ENCODE data around the gene C3orf20.
"Not testable (repeated sequence)": the region's sequence is repeated elsewhere in the genome, so short reads cannot be mapped to it uniquely, and the experiment has no call there.

Gene C3orf20

GRCh38 chr3:14801668-14802380 lies 126.9 kb downstream of the C3orf20 start:
- no peak for DNase-seq

DNA sequence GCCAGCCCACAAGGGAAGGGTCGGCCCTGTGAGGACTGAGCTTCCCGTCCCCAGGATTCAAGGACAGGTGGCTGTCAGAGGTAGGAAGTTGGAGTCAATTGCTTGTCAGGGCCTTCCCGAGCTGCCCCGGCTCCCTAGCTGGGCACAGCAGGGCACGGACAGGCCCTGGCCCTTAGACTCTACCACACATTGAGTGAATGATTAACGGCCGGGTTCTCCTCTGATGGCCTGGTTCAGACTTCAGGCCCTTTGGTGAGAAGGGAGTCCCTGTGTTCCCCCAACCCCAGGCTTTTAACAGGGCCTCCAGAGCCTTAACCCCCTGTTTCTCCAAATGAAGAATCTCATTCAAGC lies 127.4 kb downstream of the C3orf20 start:
- DNase-seq = no peak

GRCh38 chr3:14803101-14803980 lies 128.4 kb downstream of the C3orf20 start:
- DNase-seq = peak; percentile 70

- peak; percentile 43 for DNase-seq
These were observed 129.3 kb downstream of the C3orf20 start for GRCh38 chr3:14803981-14804834.

DNA sequence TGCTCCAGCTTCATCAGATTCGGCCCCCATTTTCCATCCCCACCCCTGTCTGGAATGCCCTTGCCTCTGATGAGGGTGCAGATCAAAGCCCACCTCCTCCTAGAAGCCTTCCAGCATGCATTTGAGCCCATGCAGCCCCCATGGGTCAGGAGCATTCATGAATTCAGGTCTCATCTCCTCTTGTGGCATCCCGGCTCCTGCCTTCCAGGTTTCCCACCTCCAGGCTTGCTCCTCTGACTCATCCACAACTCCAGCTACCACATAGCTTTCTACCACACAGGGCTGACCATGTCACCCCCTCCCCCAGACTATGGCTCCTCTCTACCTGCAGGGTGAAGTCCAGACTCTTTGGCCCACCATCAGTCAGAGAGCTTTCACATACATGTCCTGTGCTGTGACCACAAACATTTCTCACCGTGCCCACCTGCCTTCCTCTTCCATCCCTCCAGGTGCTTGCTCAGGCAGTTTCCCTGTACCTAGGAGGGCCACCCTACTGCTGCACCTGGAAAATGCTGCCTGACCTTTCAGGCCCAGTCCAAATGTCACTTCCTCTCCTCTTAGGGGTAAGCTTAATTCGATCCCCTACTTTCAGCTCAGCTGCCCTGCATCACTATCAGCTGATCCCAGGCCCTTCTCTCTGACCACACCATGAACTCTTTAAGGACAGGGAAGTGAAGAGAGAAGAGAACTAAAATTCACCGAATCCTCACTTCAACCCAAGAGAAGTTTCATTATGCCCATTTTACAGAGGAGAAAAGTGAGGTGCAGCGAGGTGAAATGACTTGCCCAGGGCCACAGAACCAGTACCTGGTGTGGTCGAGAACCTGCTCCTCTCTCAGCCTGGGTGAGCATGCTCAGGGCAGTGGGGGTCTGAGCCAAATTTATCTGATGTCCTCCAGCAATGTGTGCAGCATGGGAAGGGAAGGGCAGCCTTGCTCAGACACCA lies 130.2 kb downstream of the C3orf20 start:
- DNase-seq = peak; percentile 54

GRCh38 chr3:14805961-14806537 lies 131.1 kb downstream of the C3orf20 start:
- no peak for DNase-seq

DNA sequence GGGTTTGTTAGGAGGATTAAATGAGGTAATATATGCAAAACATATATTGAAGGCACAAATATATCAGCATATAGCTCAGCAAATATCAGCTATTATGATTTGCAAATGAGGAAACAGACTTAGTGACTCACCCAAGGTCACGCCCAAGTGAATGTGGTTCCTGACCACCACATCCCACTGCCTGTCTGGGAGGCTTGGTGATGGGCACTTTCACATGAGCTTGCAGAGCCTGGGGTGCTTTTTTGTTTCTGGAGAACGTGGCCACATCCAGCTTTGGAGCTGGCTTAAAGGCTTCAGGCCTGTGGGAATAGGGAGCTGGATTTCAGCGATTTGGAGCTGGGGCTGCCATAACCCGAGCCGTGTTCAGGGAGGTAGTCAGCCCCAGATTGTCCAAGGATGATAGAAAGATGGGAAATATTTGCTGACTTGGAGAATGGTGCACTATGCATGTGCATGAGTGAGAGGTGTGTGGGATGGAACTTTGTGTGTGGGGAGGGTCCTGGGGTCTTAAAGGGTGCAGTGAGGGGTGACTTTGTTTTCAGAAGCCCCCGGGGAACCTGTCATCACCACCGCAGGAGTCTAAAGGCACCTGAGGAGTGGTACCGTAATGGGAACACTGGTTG lies 131.8 kb downstream of the C3orf20 start:
- DNase-seq = peak; percentile 87

- DNase-seq = no peak
These were observed 133.1 kb downstream of the C3orf20 start for GRCh38 chr3:14808025-14808424.

GRCh38 chr3:14808502-14809266 lies 133.7 kb downstream of the C3orf20 start:
- no peak for DNase-seq

GRCh38 chr3:14809611-14810010 lies 134.7 kb downstream of the C3orf20 start:
- DNase-seq = not testable (repeated sequence)

- DNase-seq = peak; percentile 20
These were observed 135.3 kb downstream of the C3orf20 start for GRCh38 chr3:14810070-14810791.

DNA sequence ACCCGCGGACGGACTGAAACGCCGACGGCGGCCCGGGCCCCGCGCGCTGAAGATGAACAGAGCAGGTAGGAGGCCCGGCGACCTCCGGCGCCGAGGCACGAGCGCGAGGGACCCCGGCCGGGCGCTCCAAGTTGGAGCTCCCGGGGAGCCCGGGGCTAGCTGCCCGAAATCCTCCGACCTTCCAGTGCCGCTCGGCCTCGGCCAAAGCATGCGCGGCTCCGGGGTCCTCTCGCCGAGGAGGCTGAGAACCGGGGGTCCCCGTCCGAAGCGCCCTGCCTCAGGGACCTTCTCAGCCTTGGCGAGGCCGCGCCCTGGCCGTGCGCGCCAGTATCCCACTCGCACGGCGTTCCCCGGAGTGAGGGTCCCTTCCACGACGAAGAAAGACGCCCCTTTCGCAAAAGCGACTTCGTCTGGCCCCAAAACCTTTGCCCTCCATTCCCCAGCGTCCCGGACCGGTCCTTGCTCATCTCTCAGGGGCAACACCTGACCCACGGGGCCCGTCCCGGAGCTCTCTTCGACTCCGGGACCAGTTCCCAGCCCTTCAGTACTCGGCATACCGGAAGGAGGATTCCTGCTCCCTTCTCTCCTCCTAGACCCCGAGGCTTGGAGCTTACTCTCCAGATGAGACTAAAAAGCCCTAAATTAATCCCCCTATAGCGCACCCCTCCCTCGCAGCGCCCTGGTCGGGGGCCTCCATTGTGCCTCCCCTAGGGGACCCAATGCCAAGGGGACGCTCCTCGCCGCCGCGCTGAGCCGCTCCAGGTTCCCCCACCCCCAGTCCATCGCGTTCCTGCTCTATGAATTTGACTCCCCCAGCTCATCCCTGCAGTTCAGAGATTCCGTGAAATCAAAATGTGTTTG lies 136.1 kb downstream of the C3orf20 start:
- no peak for DNase-seq

DNA sequence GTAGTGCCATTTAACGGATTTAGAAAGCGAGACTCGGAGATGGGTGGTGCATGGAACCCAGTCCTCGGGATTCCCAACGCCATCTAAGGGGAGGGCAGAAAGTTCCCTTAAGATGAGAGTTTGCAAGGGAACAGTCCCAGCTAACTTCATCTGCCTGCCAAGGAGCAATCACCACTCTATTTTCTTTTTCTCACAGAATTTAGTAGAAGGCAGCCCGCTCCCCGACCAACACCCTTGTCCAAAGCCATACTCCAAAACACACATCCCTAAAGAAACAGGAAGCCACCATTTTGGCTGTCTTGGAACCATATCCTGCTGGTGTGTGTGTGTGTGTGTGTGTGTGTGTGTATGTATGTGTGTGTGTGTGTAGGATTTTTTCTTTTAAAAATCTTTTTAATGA lies 136.7 kb downstream of the C3orf20 start:
- no peak for DNase-seq

- peak; percentile 36 for DNase-seq
These were observed 137.4 kb downstream of the C3orf20 start for GRCh38 chr3:14812196-14812790.

GRCh38 chr3:14814411-14814871 lies 139.5 kb downstream of the C3orf20 start:
- DNase-seq = no peak

GRCh38 chr3:14816359-14816758 lies 141.4 kb downstream of the C3orf20 start:
- no peak for DNase-seq

- DNase-seq = no peak
These were observed 144.0 kb downstream of the C3orf20 start, which contains the start of gene FGD5 for GRCh38 chr3:14818804-14819500. Gene FGD5 (plus strand): TSS chr3:14818962. CDS start chr3:14819072, 110 bp downstream.
